GM19023 (cell line): ENCODE measurements around the gene POU2F3.
A peak's percentile ranks its signal among the peaks of the same experiment; 100 is the strongest.
"Not testable (repeated sequence)": the region's sequence is repeated elsewhere in the genome, so short reads cannot be mapped to it uniquely, and the experiment has no call there.

Source experiments
- ATAC-seq: cut with Tn5 transposase; IDR thresholded peaks from one replicate; pipeline ENCODE4 v1.9.1; 2021; ENCODE audit warnings: mild to moderate bottlenecking, moderate library complexity; ENCODE audit not compliant: unreplicated experiment

Gene POU2F3

DNA sequence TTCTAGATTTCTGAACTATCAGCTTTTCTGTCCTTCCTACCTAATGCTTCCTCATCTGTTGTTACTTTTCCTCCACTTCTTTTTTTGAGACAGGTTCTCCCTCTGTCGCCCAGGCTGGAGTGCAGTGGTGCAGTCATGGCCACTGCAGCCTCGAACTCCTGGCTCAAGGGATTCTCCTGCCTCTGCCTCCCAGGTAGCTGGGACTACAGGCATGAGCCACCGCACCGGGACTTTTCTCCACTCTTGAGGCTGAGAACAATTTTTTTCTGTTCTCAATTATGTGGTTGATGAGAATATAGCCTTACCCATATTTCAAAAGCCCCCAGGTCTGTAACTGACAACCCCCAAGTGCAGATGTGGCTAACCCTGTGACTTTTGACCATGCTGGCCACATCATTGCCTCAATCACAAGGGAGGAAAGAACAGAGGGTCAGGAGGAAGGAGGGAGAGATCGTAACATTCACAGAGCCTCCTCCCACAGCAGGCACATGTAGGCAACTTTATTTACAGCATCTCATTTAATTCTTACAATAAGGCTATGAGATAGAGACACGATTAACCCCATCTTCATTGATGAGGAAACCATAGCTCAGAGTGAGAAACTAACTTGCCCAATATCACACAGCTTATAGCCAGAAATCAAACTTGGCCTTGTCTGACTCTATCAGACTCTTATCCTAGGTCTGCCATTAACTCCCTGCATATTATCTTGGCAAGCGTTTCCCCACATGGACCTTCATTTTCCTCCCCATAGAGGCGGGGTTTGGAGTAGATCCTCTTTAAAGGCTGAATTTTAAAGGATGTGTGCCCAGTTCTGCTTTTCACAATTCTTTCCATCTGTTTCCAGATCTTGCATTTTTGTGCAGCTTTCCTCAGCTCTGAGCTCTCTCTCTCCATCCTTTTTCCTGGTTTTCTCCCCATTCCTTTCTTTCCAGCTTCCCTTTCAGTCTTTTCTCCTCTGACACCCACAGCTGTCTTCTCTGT, 9.6 kb downstream of the POU2F3 start:
- ATAC-seq, result no peak

DNA sequence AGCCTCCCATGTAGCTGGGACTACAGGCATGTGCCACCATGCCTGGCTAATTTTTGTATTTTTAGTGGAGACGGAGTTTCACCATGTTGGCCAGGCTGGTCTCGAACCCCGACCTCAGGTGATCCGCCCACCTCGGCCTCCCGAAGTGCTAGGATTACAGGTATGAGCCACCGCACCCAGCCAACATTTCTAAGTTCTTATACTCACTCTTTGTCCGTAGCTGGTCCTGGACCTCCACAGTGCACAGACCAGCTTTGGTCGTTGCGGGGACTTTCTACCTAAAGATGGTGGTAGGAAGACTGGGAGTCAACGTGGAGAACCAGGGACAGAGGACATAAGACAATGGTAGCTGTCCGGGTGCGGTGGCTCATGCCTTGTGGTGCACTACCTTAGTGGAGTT, 13.4 kb downstream of the POU2F3 start:
- ATAC-seq, result not testable (repeated sequence)

DNA sequence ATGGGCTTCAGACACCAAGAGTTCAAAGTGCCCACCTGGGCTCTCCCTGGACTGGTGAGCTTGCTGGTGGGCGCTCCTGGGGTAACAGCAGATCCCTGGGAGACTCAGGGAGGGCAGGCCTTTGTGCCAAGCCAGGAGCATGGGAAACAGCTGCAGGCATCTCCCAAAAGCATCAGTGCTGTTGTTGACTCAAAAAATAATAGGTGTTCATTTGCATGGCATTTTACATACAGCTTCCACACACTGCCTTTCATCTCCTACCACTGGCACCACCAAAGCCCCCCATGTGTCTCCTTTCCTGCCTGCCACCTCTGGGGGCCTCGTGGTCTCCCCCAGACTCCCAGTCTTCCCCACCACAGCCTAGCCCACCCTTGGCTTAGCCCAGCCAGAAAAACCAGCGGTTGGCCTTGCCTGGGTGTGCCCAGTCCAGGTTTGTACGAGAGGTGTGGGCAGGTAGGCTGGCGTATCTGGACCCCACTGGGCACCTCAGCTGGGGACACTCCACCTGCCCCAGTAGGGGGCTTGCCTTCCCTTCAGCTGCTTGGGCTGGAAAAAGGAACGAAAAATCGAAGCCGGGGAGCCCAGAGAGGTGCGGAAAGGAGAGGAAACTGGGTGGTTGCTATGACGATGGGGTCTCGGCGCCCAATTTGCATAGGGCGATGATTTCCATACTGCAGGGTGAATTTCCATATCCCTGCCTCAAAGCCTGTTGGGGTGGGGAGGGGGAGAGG, 15.0 kb downstream of the POU2F3 start:
- peak; percentile 75 for ATAC-seq

DNA sequence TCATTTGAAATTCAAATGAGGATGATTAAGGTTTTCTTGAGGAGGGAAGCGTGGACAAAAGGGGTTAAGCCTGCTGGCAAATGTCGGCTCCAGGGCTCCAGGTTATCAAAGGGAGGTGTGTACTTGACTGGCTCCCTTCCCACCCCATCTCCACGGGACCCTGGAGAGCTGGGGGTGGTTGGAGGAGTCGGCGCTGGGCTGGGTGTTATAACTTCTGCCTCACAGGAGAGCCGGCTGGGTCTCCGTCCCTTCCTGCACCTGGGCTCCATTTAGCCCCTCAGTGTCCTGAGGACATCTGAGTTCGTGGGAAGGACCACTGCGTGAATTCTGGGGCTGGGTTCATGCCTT, 15.6 kb downstream of the POU2F3 start:
- ATAC-seq, result peak; percentile 15

DNA sequence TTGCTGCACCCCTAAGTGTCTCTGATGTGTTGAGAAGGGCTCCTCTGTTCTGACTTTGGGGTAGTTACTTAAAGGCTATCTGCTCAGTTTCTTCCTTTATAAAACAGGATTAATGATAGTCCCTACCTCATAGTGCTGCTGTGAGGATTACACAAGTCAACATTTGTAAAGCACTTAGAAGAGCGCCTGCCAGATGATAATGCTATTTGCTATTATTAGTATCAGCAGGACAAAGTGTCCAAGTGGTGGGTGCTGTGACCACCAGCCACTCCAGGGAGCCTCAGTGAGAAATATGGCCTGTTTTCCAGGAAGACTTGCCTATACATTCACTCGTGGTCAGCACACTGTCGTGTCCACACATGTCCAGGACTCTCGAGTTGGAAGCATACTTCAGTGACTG, 16.2 kb downstream of the POU2F3 start:
- ATAC-seq, result no peak

DNA sequence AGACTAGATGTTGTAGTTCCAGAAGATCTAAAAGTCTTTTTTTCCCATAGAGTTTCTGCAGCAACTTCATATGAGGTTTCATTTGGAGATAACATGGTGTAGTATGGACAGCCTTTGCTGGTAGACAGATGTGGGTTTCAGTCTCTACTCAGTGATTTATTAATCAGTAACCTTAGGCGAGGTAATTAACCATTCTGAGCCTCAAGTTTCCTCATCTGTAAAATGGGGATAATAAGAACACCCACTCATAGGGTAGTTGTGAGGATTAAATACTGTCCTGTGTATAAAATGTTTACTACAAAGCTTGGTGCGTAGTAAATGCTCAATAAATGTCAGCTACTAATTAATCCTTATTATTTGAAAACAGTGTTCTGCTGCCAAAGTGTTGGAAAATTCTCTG, 16.8 kb downstream of the POU2F3 start:
- no peak for ATAC-seq

DNA sequence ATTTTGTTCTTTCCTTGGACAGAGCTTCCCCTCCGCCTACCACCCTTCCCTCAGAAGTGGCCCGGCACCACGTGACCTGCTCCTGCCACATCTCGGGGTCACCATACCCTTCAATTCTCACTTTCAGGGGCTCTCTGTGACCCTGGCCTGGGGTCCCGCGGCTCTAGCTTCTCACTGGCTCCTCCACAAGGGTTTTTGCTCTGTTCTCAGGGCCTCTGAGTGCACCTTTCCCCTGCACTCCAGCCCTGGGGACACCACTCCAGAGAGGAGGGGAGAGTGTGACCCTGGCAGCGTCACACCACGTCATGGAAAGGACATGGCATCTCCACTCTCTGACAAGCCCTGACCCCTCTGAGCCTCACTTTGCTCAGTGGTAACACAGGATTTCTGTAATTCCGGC, 17.4 kb downstream of the POU2F3 start:
- no peak for ATAC-seq

DNA sequence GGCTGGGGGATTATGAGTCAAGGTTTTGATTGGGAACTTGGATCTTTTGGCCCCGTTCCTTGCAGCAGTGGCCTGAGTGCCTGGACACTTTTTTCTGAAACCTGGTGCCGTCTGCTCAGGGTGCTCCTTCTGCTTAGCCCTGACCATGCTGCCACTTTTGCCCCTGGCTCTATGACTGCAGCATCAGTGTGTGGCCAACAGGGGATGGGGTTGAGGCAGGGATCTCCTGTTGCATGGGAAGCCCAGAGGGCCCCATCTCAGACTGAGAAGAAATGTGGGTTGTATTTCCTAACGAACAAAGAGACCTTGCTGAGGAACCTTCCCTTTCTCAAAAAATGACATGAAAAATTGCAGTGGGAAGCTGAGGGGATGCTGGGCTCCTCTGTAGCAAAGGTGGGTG, 18.7 kb downstream of the POU2F3 start:
- ATAC-seq, result no peak

DNA sequence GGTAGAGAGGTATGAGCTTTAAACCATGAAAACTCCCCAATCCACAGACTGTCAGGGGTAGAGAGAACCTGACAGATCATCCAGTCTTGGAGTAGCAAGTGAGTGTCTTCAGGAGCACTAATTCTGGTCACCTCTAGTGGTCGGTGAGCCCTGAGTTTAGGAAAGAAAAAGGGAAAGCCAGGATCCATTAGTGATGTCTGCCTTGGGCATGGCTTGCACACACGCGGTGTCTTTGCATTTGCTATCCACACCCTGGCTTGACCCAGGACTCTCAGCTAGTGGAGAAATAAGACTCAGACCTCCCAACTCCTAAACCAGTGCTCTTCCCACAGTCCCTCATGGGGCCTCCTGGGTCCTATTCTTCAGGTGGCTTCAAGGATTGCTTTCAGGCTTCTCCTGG, 19.3 kb downstream of the POU2F3 start:
- no peak for ATAC-seq

DNA sequence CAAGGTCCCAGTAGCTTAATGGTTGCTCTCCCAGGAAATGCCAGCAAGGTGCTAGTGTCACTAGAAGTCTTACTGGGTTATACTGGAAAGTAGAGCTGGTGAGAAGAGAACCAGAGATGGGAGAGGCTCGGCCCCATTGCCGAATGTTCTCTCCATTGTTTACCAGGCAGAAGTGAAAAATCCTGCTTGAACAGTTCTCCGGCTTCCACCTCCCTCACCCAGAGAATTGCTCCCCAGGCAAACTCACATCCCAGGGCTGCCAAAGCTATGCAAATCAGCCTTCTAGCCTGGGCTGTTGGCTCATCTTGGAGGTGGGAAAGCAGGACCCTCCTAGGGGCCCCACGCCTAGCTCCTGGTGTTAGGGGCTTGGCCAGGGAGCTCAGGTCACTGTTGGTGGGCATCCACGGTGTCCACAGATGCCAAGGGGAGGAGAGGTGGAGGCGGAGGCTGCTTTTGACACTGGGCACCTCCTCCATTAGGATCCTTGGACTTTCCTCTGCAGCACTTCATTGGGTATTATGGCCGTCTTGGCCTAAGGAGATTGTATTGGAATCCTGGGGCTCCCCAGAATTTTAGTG, 20.1 kb downstream of the POU2F3 start:
- no peak for ATAC-seq

DNA sequence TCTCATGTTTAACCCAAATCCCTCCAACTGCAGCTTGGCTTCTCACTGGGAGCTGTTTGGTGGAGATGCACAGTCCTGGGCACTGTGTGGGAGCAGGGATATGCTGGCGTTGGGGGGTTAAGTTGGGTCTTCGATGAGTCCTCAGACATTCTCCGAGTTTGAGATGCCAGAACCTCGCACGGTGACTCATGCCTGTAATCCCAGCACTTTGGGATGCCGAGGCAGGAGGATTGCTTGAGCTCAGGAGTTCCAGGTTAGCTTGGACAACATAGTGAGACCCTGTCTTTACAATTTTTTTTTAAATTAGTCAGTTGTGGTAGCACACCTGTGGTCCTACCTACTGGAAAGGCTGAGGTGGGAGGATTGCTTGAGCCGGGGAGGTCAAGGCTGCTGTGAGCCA, 20.7 kb downstream of the POU2F3 start:
- ATAC-seq, result no peak

DNA sequence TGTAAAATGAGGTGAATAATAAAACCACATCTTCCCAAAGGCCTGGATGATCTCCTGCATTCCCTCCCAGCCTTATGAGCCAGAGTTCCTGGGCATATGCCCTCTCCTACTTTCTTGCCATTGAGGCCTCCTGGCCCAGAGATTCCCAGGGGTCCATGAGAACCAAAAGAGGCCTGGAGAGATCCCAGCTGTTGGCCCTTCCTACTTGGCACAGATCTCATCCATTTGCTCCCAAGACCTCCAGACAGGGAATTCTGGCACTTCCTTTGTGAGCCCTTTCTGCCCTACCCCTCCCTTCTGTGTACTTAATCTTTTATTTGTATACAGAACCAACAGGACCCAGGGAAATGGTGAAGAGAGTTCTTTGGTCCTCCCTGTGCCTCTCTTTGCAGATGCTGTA, 21.4 kb downstream of the POU2F3 start:
- ATAC-seq, result no peak

DNA sequence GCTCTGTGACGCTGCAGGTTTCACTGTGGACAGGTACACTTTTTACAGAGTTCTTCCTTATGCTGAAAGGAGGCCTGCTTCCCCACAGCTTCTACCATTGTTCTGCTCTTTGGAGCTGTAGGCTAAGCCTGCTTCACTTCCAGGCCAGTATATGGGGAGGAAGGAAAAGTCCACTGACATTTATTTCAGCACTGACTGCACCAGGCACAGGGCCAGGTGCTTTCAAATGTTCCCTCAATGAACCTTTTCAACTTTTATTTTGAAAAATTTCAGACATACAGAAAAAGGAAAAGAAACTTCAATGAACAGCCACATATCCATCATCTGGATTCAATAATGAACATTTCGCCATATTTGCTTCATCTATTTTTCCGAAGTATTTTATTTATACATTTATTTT, 22.0 kb downstream of the POU2F3 start:
- no peak for ATAC-seq

DNA sequence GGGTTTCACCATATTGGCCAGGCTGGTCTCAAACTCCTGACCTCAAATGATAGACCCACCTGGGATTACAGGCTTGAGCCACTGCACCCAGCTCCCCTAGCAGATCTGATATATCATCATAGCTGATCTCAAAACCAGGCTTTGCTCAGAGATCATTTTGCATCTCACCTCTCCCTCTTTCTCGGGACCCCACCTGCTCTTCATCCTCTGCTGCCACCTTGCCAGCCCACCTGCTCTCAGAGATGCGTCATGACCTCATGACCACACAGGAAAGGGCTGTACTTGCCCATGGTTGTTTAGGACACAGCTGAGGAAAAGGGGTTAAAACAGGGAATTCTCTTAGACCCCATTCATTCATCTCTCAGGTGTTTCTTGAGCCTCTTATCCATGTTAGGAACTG, 27.4 kb downstream of the POU2F3 start:
- ATAC-seq, result no peak

DNA sequence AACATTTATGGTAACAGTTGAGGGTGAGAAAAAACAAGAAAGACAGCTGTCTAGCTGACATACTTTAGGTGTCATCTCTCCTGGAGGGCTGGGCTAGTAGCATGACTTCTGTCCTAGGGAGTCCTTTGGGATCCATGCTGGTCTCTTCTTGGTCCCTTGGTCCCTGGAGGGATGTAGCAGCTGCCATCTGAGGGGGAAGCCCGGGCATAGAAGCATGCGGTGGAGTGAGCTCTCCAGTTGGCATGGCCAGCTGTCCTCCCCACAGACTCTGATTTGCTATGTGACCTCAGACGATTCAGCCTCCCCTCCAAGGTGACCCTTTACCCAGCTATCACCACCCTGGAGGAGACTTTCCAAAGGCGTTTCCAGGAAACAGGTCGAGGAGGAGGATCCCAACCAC, 28.7 kb downstream of the POU2F3 start:
- ATAC-seq, result no peak

DNA sequence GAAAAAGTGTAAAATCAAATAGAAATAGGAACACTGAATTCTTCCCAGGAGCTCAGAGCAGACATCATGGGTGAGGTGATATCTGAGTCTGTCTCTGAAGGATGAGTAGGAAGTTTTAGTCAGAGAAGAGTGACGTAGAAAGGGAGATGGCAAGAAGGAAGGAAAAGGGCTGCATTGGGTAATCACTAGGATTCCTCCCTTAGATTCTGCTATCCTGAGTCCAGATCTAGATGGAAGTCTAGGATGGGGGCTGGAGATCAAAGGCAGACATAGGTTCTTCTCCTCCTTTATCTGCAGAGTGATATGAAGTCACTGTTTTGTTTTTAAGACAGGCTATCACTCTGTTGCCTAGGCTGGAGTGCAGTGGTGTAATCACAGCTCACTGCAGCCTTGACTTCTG, 30.4 kb downstream of the POU2F3 start:
- ATAC-seq, result no peak

DNA sequence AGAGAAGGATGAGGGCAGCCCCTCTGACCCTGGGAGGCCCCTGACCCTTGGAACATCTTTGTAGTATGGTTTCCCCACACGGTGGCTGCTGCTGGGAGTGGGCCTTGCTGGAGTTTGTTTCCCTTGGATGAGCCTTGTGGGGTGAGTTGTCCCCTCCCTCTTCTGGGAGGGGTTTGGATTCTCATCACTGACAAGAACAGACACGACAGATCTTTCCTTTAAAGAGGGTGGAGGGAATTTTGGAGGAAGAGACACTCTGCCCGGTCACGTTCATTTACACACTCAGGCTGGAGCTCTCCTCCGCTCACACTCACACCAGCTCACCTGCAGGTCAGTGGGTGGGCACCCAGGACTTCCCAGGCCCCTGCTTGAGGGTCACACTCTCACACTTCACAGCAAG, 31.7 kb downstream of the POU2F3 start:
- no peak for ATAC-seq

DNA sequence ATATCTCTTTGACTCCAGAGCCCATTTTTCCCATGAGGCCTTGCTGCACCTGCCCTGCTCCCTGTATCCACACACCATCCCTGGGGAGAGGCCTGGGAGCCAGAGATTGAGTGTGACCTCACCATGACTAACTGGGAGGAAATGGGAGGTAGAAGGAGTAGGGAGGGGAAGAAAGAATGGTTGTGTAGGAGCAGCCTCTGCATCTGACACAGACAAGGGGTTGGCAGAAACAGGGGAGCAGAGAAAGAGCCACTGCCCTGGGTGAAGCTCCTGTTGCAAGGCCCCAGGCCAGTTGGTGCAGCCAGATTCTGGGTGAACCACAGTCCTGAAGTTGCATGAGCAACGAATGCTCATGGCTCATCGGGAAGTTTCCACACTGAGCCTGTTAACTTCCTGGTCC, 32.4 kb downstream of the POU2F3 start:
- no peak for ATAC-seq

DNA sequence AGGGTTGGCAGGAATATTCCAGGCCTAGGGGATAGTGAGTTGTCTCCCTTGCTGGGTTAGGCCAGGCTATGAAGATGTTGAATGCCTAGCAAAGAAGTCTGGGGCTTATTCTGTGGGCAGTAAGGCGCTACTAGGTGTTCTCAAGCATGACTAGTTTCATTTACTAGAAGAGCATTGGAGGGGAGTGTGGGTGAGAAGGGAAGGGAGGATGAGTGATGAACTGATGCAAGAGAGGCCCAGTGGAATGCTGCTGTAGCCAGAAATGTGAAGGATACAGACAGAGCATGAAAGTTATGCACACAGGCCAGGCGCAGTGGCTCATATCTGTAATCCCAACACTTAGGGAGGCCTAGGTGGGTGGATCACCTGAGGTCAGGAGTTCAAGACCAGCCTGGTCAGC, 33.5 kb downstream of the POU2F3 start:
- ATAC-seq, result no peak

DNA sequence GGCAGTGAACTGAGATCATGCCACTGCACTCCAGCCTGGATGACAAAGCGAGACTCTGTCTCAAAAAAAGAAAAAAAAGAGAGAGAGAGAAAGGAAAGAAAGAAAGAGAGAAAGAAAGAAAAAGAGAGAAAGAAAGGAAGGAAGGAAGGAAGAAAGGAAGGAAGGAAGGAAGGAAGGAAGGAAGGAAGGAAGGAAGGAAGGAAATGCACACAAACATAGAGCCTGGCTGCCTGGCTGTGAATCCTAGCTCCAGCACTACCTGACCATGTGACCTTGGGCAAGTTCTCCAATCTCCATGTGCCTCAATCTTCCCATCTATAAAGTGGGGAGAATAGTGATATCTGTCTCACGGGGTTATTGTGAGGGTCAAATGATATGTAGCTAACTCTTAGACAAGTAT, 34.0 kb downstream of the POU2F3 start:
- not testable (repeated sequence) for ATAC-seq

DNA sequence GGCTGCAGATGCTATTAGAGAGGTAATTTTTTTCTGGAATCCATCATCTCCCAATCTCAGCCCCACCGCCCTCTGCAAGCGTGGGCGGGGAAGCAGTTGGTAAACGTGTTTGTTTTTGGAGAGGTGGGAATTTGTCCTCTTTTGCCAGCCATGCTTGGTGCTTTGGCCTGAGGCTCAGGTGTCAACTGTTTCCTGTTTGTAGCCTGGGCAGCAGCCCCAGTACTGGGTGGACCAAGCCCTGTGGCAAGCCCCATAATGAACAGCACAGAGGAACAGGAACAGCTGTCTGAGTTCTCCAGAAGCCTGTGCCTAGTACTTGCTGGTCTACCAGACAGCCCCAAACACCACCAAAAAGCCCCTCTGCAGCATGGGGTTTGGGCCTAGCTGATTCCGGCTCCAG, 39.6 kb downstream of the POU2F3 start:
- ATAC-seq, result no peak

DNA sequence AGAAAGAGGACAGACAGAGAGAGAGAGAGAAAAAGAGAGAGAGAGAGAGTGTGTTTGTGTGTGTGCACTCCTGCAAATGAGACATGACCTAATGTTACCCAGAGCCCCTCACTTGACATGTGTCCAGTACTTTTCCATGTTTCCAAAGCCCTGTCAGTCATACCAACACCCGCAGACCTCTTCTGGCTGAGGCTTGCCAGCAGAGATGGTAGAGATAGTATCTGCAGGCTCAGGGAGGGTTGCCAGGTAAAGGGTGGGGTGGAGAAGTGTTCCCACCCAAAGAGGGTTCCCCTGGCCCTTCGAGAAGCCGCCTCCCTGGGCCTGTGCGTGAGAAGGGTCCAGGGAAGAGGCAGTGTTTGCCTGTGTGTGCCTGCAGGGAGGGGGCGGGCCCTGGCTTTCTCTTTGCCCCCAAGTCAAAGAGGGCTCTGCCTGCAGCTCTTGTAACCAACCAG, 40.7 kb downstream of the POU2F3 start:
- ATAC-seq, result no peak
